ENCODE results near the gene TOR1A.

- TF ChIP-seq POLR2A (IDR thresholded peaks at IDR 0.05) (no peak), CTCF (IDR thresholded peaks at IDR 0.05) (no peak), EP300 (IDR thresholded peaks at IDR 0.05) (no peak)
Measured at GRCh38 chr9:129816501-129817435, 7.2 kb downstream of the TOR1A start.

Measured in gastroesophageal sphincter (tissue), 3 donors.